KMS-11 (cell line): ENCODE results near the gene PDE2A.

Source experiments
- H2AFZ ChIP-seq: fragments of 200-600 bp; sonication (generic); 2 replicates; pipeline ENCODE4 v1.6.1; 2016; ENCODE audit warnings: antibody characterized with exemption, mixed run types, low read depth
- H3K27ac ChIP-seq: fragments of 200-600 bp; sonication (generic); 2 replicates; pipeline ENCODE4 v1.6.1; 2016; ENCODE audit warnings: mild to moderate bottlenecking, mixed run types
- H3K27me3 ChIP-seq: fragments of 200-600 bp; sonication (generic); 2 replicates; pipeline ENCODE4 v1.6.1; 2017; ENCODE audit warnings: mild to moderate bottlenecking, low read depth, mixed run types, moderate library complexity; ENCODE audit not compliant: insufficient read depth
- H3K36me3 ChIP-seq: fragments of 200-600 bp; sonication (generic); 2 replicates; pipeline ENCODE4 v1.6.1; 2017; ENCODE audit warnings: mild to moderate bottlenecking, mixed run types; ENCODE audit not compliant: insufficient read depth
- H3K4me1 ChIP-seq: fragments of 200-600 bp; sonication (generic); 2 replicates; pipeline ENCODE4 v1.6.1; 2016; ENCODE audit warnings: mild to moderate bottlenecking, low read depth, mixed run types; ENCODE audit not compliant: poor library complexity, severe bottlenecking
- H3K4me2 ChIP-seq: fragments of 200-600 bp; sonication (generic); 2 replicates; pipeline ENCODE4 v1.7.0; 2016; ENCODE audit warnings: mild to moderate bottlenecking, mixed run types
- H3K4me3 ChIP-seq: fragments of 200-600 bp; sonication (generic); IDR thresholded peaks from 2 replicates; pipeline ENCODE4 v1.6.1; 2017; ENCODE audit warnings: low read depth, low read length, mixed read lengths; ENCODE audit not compliant: insufficient read depth
- H3K79me2 ChIP-seq: fragments of 200-600 bp; sonication (generic); 2 replicates; pipeline ENCODE4 v1.6.1; 2016; ENCODE audit warnings: low read depth, mixed run types; ENCODE audit not compliant: insufficient read depth
- H3K9ac ChIP-seq: fragments of 200-600 bp; sonication (generic); 2 replicates; pipeline ENCODE4 v1.6.1; 2016; ENCODE audit warnings: mild to moderate bottlenecking, mixed run types
- H4K20me1 ChIP-seq: fragments of 200-600 bp; sonication (generic); 2 replicates; pipeline ENCODE4 v1.6.1; 2016; ENCODE audit warnings: mild to moderate bottlenecking, mixed run types; ENCODE audit not compliant: insufficient read depth
- CTCF ChIP-seq: fragments of 200-600 bp; sonication (generic); conservative IDR thresholded peaks from 2 replicates; pipeline ENCODE4 v1.6.1; 2017; ENCODE audit warnings: low read depth, mild to moderate bottlenecking, antibody characterized with exemption, low read length, moderate library complexity, mixed read lengths

The PDE2A gene

DNA sequence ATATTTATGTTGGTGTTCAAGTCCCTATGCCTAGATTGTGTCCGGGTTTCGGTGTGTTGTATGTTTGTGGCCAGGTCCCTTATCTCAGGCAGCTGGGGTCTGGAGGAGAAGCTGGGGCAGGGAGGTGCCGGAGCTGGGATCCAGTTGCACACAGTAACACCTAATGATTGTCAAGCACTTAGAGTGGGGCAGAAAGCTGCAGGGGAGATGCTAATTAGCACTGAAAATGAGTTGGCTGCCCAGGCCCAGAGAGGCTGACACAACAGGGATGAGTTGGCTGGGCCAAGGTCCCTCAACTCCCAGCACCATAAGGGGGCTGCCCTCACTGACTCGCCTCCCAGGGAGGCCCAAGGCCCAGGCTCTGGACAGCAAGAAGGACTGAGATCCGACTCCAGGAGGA is 12.2 kb downstream of the PDE2A start:
- no peak overlapping the region for H3K4me2 ChIP-seq
- no peak overlapping the region for H3K27ac ChIP-seq
- H3K79me2 ChIP-seq: no peaks in the 10 kb centered on the region
- H3K36me3 ChIP-seq: no peaks in the 10 kb centered on the region
- H3K4me3 ChIP-seq: no peak overlapping the region
- no peaks in the 10 kb centered on the region for H3K4me1 ChIP-seq
- no peak overlapping the region for H3K9ac ChIP-seq
- no peak overlapping the region for H2AFZ ChIP-seq
- H3K27me3 ChIP-seq: peaks cover 40% of the 10 kb centered on the region
- no peak for TF ChIP-seq CTCF
- no peaks in the 10 kb centered on the region for H4K20me1 ChIP-seq

DNA sequence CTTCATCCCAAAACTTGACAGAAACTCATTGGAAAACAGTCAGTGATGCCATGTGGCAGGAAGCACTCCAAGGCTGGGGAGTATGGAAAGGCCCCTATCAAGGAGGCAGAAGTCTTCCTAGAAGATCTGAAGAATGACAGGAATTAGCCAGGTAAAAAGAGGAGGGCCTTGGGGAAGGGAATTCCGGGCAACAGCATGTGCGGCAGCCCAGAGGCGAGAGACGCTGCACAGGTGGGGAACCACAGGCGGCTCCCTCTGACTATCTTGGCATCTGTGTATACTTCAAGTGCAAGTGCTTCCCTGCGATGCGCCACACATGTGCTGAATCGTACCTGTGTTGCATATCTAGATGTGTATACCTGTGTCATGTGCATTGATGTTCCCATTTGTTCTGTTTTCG is 12.7 kb downstream of the PDE2A start:
- Histone ChIP-seq H3K27ac (no peak overlapping the region), H3K36me3 (no peaks in the 10 kb centered on the region), H3K4me1 (no peaks in the 10 kb centered on the region), H2AFZ (no peak overlapping the region), H3K79me2 (no peaks in the 10 kb centered on the region), H3K27me3 (peaks cover 40% of the 10 kb centered on the region), H3K4me3 (no peak overlapping the region), H3K4me2 (no peak overlapping the region), H3K9ac (no peak overlapping the region), H4K20me1 (no peaks in the 10 kb centered on the region)
- no peak for TF ChIP-seq CTCF

- H3K27me3 ChIP-seq: peaks cover 37% of the 10 kb centered on the region
- H3K9ac ChIP-seq: no peak overlapping the region
- no peak overlapping the region for H3K27ac ChIP-seq
- no peak overlapping the region for H3K4me2 ChIP-seq
- no peaks in the 10 kb centered on the region for H4K20me1 ChIP-seq
- no peaks in the 10 kb centered on the region for H3K36me3 ChIP-seq
- TF ChIP-seq CTCF: no peak
- no peak overlapping the region for H2AFZ ChIP-seq
- H3K4me1 ChIP-seq: no peaks in the 10 kb centered on the region
- no peaks in the 10 kb centered on the region for H3K79me2 ChIP-seq
- no peak overlapping the region for H3K4me3 ChIP-seq
Observed at GRCh38 chr11:72658989-72659640, 15.1 kb downstream of the PDE2A start.

- no peak for TF ChIP-seq CTCF
- no peaks in the 10 kb centered on the region for H3K4me1 ChIP-seq
- no peak overlapping the region for H3K9ac ChIP-seq
- peaks cover 33% of the 10 kb centered on the region for H3K27me3 ChIP-seq
- H4K20me1 ChIP-seq: no peaks in the 10 kb centered on the region
- H3K79me2 ChIP-seq: no peaks in the 10 kb centered on the region
- H3K27ac ChIP-seq: no peak overlapping the region
- no peak overlapping the region for H3K4me3 ChIP-seq
- no peak overlapping the region for H2AFZ ChIP-seq
- H3K36me3 ChIP-seq: no peaks in the 10 kb centered on the region
- no peak overlapping the region for H3K4me2 ChIP-seq
Observed at GRCh38 chr11:72657411-72658100, 16.7 kb downstream of the PDE2A start.
